Measurements from ENCODE around the gene FXR2.

Gene FXR2

DNA sequence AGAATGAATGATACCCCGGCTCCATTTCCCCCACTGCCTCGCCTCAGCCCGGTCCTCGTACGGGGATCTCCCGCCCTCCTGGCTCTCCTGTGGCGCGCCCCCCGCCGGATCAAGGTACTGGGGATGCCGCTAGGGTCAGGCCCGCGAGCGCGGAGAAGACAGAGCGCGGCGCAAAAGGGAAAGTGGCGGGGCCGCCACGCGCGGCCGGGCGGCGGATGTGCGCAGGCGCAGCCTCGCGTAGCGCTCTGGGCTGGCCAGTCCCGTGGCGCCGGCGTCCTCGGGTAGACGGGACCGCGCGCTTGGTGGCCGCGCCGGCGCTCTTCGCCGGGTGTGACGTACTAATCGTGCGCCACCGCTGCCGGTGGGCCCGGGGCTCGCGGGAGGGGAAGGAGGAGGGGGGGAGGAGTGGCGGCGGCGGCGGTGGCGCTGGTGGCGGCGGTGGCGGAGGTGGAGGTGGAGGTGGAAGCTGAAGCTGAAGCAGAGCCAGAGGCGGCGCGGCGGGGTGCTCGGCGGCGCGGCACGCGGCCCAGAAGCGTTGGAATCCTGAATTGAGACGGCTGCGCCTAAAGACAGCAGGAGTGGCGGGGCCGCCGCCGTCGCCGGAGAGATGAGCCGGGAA, 53.0 kb downstream of the FXR2 start, which contains the start of gene SENP3:
SENP3 (plus strand) TSS at position 331 of the 619 bp plus-strand sequence. CDS start 1,158 bp downstream, outside the sequence.
- CTCF ChIA-PET = interaction anchor here (0.7 to 5.5 kb wide), 31 partner anchors 13 to 281 kb away, joined by 3 to 157 read pairs (median 10); partner anchors contain the start of genes FGF11, KCTD11, MPDU1 and SLC2A4
- Mint-ChIP-seq H3K4me3 (peak within 1 kb of the TSS; percentile 86), H3K4me1 (peaks cover 62% of the 10 kb centered on the region), H3K27me3 (no peaks in the 10 kb centered on the region), H3K36me3 (peaks cover 36% of the 10 kb centered on the region), H3K27ac (peak within 1 kb of the TSS; percentile 92), H3K9me3 (no peaks in the 10 kb centered on the region)
- DNase-seq = peak; percentile 92

DNA sequence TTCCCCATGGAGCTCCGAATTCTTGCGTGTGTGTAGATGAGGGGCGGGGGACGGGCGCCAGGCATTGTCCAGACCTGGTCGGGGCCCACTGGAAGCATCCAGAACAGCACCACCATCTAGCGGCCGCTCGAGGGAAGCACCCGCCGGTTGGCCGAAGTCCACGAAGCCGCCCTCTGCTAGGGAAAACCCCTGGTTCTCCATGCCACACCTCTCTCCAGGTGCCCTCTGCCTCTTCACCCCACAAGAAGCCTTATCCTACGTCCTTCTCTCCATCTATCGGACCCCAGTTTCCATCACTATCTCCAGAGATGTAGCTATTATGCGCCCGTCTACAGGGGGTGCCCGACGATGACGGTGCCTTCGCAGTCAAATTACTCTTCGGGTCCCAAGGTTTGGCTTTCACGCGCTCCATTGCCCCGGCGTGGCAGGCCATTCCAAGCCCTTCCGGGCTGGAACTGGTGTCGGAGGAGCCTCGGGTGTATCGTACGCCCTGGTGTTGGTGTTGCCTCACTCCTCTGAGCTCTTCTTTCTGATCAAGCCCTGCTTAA, 53.6 kb downstream of the FXR2 start:
- H3K27ac Mint-ChIP-seq = peak overlapping the region; percentile 92
- no peaks in the 10 kb centered on the region for H3K9me3 Mint-ChIP-seq
- peak; percentile 88 for DNase-seq
- H3K27me3 Mint-ChIP-seq = no peaks in the 10 kb centered on the region
- peaks cover 67% of the 10 kb centered on the region for H3K4me1 Mint-ChIP-seq
- H3K36me3 Mint-ChIP-seq = peaks cover 40% of the 10 kb centered on the region
- CTCF ChIA-PET = interaction anchor here (0.7 to 5.5 kb wide), 48 partner anchors 8 to 304 kb away, joined by 3 to 157 read pairs (median 6); partner anchors contain the start of genes ACAP1, FGF11, KCTD11 and MPDU1
- peak overlapping the region; percentile 86 for H3K4me3 Mint-ChIP-seq

DNA sequence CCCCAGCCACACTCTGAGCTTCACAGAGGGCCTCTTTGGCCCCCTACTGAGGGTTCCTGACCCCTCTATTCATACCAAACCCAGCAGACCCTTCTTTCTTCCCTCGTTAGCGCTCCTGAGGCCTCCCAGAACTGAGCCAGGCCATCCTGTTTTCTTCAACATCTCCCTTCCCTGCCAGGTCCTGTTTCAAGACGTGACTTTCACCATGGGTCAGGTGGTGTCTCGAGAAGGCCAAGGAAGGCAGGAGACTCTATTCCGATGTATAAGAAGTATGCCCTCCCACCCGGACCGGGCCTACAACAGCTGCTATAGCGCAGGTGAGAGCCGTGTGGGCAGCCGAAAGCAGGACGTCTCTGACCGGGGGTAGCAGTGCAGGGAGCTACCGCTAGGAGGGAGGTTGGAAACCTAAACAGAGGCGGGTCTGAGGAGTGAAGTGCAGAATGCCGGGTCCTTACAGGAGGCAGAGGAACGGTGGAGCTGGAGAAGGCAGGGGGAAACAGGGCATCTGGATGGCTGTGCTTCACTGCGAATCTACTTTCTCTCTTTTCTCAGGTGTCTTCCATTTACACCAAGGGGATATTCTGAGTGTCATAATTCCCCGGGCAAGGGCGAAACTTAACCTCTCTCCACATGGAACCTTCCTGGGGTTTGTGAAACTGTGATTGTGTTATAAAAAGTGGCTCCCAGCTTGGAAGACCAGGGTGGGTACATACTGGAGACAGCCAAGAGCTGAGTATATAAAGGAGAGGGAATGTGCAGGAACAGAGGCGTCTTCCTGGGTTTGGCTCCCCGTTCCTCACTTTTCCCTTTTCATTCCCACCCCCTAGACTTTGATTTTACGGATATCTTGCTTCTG, 54.3 kb downstream of the FXR2 start:
- H3K4me1 Mint-ChIP-seq = peaks cover 71% of the 10 kb centered on the region
- peak overlapping the region; percentile 86 for H3K4me3 Mint-ChIP-seq
- peak overlapping the region; percentile 92 for H3K27ac Mint-ChIP-seq
- H3K36me3 Mint-ChIP-seq = peaks cover 39% of the 10 kb centered on the region
- CTCF ChIA-PET = interaction anchor here (0.7 to 5.5 kb wide), 49 partner anchors 8 to 304 kb away, joined by 3 to 157 read pairs (median 5); partner anchors contain the start of genes ACAP1, FGF11, KCTD11 and MPDU1
- no peaks in the 10 kb centered on the region for H3K27me3 Mint-ChIP-seq
- peak; percentile 78 for DNase-seq
- no peaks in the 10 kb centered on the region for H3K9me3 Mint-ChIP-seq

DNA sequence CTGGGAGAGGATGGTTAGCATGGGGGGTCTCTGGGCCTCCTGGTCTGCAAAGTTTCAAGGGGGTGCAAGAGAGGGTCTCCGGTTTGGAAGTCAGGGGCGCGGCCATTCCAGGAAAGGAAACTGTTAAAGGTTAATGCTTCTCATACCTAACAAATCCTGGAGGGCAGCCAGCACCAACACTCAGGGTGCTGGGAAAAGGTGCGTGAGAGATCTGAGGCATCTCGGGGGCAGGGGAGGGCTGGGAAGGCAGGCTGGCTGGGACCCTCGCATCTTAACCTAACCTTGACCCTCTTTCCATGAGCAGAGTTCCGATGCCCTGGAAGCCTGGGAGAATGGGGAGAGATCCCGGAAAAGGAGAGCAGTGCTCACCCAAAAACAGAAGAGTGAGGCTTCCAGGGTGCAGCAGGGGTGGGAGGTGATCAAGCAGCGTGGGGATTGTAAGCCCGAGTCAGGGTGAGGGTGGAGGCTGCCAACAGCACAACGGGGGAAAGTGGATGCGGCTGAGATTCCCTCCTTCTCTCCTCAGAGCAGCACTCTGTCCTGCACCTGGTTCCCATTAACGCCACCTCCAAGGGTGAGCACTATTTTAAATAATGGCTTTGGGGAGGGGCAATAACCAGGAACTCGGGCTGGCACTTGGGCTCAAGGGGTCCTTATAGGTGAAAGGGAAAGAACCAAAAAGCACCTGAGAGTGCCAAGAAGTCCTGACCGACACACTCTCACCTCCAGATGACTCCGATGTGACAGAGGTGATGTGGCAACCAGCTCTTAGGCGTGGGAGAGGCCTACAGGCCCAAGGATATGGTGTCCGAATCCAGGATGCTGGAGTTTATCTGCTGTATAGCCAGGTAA, 55.2 kb downstream of the FXR2 start:
- Mint-ChIP-seq H3K4me1 (peaks cover 78% of the 10 kb centered on the region), H3K9me3 (no peaks in the 10 kb centered on the region), H3K27ac (peak overlapping the region; percentile 92), H3K36me3 (peaks cover 39% of the 10 kb centered on the region), H3K27me3 (no peaks in the 10 kb centered on the region), H3K4me3 (no peak overlapping the region)
- no peak for DNase-seq
- CTCF ChIA-PET = interaction anchor here (0.7 to 5.5 kb wide), 40 partner anchors 8 to 278 kb away, joined by 3 to 157 read pairs (median 8); partner anchors contain the start of genes ACAP1, FGF11, KCTD11 and MPDU1

DNA sequence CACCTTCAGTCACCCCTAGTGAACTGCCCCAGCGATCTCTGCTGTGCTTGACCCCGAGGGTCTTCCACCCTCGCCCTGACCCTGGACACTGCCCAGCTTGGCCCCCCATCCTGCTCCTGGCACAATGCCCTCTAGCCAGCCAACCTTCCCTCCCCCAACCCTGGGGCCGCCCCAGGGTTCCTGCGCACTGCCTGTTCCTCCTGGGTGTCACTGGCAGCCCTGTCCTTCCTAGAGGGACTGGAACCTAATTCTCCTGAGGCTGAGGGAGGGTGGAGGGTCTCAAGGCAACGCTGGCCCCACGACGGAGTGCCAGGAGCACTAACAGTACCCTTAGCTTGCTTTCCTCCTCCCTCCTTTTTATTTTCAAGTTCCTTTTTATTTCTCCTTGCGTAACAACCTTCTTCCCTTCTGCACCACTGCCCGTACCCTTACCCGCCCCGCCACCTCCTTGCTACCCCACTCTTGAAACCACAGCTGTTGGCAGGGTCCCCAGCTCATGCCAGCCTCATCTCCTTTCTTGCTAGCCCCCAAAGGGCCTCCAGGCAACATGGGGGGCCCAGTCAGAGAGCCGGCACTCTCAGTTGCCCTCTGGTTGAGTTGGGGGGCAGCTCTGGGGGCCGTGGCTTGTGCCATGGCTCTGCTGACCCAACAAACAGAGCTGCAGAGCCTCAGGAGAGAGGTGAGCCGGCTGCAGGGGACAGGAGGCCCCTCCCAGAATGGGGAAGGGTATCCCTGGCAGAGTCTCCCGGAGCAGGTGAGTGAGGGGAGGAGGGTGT, 56.0 kb downstream of the FXR2 start, which contains the start of gene TNFSF13:
TNFSF13 (plus strand) TSS at position 207 of the 776 bp plus-strand sequence; CDS start at position 497, 290 bp downstream.
- Mint-ChIP-seq H3K36me3 (peaks cover 43% of the 10 kb centered on the region), H3K4me3 (peak within 1 kb of the TSS; percentile 63), H3K27me3 (no peaks in the 10 kb centered on the region), H3K4me1 (peaks cover 74% of the 10 kb centered on the region), H3K9me3 (no peaks in the 10 kb centered on the region), H3K27ac (peak within 1 kb of the TSS; percentile 92)
- no peak for DNase-seq
- CTCF ChIA-PET = interaction anchor here (1.0 to 5.5 kb wide), 5 partner anchors 33 to 203 kb away, joined by 3 to 157 read pairs (median 4); no protein-coding TSS in a partner anchor

DNA sequence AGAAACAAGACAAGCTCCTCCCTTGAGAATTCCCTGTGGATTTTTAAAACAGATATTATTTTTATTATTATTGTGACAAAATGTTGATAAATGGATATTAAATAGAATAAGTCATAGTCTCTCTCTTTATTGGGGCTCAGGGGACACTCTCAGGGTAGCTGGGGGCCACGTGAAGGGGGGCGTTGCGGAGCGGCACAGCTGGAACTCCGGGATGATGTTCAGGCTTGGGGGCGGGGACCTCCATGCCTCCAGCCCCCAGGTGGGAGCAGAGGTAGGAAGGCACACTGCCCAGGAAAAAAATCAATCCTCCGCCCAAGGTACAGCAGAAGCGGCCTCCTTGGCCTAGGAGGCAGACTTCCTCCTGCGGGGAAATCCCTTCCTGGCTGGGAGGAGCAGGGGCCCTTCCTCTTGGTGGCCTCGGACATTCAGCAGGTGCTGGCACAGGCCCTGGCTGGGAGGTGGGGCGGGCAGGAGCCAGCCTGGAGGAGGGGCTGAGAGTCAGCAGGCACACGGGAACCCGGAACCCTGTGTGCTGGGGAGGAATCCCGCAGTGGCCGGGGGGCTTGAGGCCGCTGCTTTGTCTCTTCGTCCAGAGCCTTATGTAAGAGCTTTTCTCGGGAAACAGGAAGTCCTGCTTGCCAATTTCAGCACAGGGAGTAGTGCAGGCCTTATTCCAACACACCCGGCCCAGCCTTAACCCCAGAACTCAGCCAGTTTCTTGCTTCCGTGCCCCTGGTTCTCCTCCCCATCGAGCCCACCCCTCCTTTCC, 56.7 kb downstream of the FXR2 start:
- CTCF ChIA-PET = interaction anchor here (1.0 to 5.5 kb wide), 7 partner anchors 33 to 202 kb away, joined by 3 to 157 read pairs (median 5); no protein-coding TSS in a partner anchor
- peaks cover 80% of the 10 kb centered on the region for H3K4me1 Mint-ChIP-seq
- H3K36me3 Mint-ChIP-seq = peaks cover 48% of the 10 kb centered on the region
- peak; percentile 43 for DNase-seq
- H3K27ac Mint-ChIP-seq = peak overlapping the region; percentile 84
- peak overlapping the region; percentile 63 for H3K4me3 Mint-ChIP-seq
- no peaks in the 10 kb centered on the region for H3K27me3 Mint-ChIP-seq
- H3K9me3 Mint-ChIP-seq = no peaks in the 10 kb centered on the region

DNA sequence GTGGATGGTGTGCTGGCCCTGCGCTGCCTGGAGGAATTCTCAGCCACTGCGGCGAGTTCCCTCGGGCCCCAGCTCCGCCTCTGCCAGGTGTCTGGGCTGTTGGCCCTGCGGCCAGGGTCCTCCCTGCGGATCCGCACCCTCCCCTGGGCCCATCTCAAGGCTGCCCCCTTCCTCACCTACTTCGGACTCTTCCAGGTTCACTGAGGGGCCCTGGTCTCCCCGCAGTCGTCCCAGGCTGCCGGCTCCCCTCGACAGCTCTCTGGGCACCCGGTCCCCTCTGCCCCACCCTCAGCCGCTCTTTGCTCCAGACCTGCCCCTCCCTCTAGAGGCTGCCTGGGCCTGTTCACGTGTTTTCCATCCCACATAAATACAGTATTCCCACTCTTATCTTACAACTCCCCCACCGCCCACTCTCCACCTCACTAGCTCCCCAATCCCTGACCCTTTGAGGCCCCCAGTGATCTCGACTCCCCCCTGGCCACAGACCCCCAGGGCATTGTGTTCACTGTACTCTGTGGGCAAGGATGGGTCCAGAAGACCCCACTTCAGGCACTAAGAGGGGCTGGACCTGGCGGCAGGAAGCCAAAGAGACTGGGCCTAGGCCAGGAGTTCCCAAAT, 57.4 kb downstream of the FXR2 start:
- DNase-seq = no peak
- H3K27me3 Mint-ChIP-seq = no peaks in the 10 kb centered on the region
- H3K4me3 Mint-ChIP-seq = no peak overlapping the region
- H3K4me1 Mint-ChIP-seq = peaks cover 80% of the 10 kb centered on the region
- peaks cover 45% of the 10 kb centered on the region for H3K36me3 Mint-ChIP-seq
- CTCF ChIA-PET = interaction anchor here (1.0 to 5.5 kb wide), 6 partner anchors 32 to 202 kb away, joined by 3 to 157 read pairs (median 6); no protein-coding TSS in a partner anchor
- no peaks in the 10 kb centered on the region for H3K9me3 Mint-ChIP-seq
- H3K27ac Mint-ChIP-seq = no peak overlapping the region

DNA sequence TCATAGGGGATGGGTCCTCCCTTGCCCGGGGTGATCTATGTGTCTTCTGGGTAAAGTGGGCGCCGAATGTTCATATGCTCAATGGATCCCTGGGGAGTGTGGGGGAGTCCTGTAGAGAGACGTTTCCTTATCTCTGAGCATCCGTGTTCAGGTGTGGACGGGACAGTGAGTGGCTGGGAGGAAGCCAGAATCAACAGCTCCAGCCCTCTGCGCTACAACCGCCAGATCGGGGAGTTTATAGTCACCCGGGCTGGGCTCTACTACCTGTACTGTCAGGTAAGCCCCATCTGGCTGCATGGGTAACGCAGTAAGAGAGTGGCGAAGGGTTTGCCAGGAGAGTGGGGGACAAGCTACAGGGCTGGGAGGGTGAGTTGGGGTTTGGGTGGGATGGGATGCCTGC, 58.1 kb downstream of the FXR2 start:
- H3K4me3 Mint-ChIP-seq = no peak overlapping the region
- H3K36me3 Mint-ChIP-seq = peaks cover 49% of the 10 kb centered on the region
- no peak for DNase-seq
- no peaks in the 10 kb centered on the region for H3K9me3 Mint-ChIP-seq
- no peaks in the 10 kb centered on the region for H3K27me3 Mint-ChIP-seq
- peak overlapping the region; percentile 24 for H3K27ac Mint-ChIP-seq
- peaks cover 87% of the 10 kb centered on the region for H3K4me1 Mint-ChIP-seq
- CTCF ChIA-PET = interaction anchor here (5.5 kb wide), 1 partner anchor 43 kb away, joined by 157 read pairs; no protein-coding TSS in a partner anchor

DNA sequence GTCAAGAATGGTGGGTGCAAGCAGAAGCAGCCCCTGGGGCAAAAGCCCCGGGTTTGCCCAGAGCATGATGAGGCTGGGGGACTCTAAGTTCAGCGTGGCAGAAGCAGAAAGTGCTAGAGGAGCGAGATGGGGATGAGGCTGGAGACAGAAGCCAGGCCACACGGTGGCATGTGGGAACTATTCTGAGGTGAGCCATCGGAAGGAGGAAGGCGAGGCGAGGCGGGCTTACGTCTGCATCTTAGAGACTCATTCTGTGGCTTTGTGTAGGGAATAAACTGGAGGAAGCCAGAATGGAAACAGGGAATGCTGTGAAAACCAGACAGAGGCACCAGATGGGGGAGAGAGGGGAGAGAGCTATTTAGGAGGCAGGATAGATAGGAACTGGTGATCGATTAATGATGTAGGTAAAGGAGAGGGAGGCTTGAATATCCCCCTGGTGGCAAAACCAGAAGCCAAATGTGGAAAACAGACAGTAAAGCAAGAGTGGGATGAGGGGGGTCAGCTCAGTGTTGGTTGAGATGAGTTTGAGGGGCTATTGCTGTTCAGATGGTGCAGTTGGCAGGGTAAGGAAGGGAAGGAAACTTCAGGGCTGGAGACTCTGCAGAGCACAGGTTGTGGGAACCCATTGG, 59.3 kb downstream of the FXR2 start:
- Mint-ChIP-seq H3K36me3 (peaks cover 54% of the 10 kb centered on the region), H3K9me3 (no peaks in the 10 kb centered on the region), H3K27ac (peak overlapping the region; percentile 71), H3K27me3 (no peaks in the 10 kb centered on the region), H3K4me3 (no peak overlapping the region), H3K4me1 (peaks cover 89% of the 10 kb centered on the region)
- DNase-seq = no peak
- CTCF ChIA-PET = interaction anchor here (0.7 to 3.4 kb wide), 2 partner anchors 41 to 114 kb away, joined by 4 to 10 read pairs; no protein-coding TSS in a partner anchor

DNA sequence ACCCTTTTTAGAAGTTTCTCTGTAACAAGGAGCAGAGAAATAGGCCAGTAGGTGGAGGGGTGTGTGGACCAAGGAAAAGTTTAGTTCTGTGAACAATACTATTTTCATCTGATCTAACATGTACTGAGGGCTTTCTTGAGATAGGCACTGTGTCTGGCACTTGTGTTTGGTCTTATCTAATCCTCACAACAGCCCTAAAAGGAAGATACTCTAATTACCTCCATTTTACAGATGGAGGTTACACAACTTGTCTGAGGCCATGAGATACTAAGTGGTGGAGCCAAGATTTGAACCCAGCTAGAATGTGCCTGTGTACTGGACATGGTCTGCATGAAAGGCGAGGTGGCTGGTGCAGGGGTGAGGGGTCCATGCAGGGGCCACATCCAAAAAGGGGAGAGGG, 61.3 kb downstream of the FXR2 start:
- CTCF ChIA-PET = interaction anchor here (0.8 to 3.4 kb wide), 6 partner anchors 12 to 197 kb away, joined by 3 to 10 read pairs (median 4); no protein-coding TSS in a partner anchor
- H3K36me3 Mint-ChIP-seq = peaks cover 58% of the 10 kb centered on the region
- peaks cover 83% of the 10 kb centered on the region for H3K4me1 Mint-ChIP-seq
- H3K4me3 Mint-ChIP-seq = peak overlapping the region; percentile 45
- H3K27me3 Mint-ChIP-seq = no peaks in the 10 kb centered on the region
- H3K9me3 Mint-ChIP-seq = no peaks in the 10 kb centered on the region
- no peak for DNase-seq
- peak overlapping the region; percentile 86 for H3K27ac Mint-ChIP-seq

DNA sequence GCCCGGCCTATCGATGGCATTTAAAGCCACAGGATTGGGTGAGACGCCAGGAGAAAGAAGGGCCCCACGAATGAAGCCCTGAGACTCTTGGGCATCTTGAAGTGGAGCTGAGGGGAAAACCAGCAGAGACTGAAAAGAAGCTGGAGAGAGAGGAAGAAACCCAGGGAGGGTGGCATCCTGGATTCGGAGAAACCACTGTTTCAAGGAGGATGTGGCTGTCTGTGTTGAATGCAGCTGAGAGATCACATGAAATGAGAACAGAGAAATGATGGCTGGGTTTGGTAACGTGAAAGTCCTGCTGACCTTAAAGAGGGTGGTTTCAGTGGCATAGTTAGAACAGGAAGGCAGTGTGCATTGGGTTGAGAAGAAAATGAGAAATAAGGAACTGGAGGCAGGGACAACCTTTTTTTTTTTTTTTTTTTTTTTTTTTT, 62.1 kb downstream of the FXR2 start:
- H3K27me3 Mint-ChIP-seq = no peaks in the 10 kb centered on the region
- peak overlapping the region; percentile 86 for H3K27ac Mint-ChIP-seq
- peak; percentile 78 for DNase-seq
- peak overlapping the region; percentile 45 for H3K4me3 Mint-ChIP-seq
- peaks cover 81% of the 10 kb centered on the region for H3K4me1 Mint-ChIP-seq
- no peaks in the 10 kb centered on the region for H3K9me3 Mint-ChIP-seq
- CTCF ChIA-PET = interaction anchor here (0.9 to 1.4 kb wide), 6 partner anchors 8 to 197 kb away, joined by 3 to 11 read pairs (median 4); no protein-coding TSS in a partner anchor
- peaks cover 58% of the 10 kb centered on the region for H3K36me3 Mint-ChIP-seq
